Kidney glomerular epithelial cell (primary cell): ENCODE measurements around the gene FBXL22.

Experiments
- DNase-seq: peaks from one replicate; lab custom pipeline; 2025; lab: John Stamatoyannopoulos, UW

Gene FBXL22, protein sequence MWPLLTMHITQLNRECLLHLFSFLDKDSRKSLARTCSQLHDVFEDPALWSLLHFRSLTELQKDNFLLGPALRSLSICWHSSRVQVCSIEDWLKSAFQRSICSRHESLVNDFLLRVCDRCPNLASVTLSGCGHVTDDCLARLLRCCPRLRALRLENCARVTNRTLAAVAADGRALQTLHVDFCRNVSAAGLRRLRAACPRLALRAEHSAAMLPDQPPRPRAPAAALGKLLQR

DNA sequence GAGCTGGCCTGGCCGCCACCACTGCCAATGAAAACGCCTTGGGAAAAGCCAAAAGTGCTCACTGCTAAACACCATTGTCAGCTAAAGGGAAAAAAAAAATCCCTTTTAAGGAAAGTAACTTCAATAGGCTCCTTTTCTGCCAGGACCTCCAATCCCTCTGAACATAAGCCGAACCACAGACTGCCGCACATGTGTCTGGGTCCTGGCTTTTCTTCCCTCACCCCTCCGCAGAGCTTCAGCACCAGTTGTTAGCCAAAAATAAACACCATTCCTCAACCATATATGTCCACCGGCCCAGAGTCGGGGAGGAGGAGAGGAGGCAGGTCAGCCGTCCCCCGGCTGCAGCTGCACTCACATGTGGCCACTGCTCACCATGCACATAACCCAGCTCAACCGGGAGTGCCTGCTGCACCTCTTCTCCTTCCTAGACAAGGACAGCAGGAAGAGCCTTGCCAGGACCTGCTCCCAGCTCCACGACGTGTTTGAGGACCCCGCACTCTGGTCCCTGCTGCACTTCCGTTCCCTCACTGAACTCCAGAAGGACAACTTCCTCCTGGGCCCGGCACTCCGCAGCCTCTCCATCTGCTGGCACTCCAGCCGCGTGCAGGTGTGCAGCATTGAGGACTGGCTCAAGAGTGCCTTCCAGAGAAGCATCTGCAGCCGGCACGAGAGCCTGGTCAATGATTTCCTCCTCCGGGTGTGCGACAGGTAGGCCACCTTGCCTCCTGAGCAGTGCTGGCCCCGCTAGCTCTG, at the start of gene FBXL22:
TSS of gene FBXL22 (plus strand) at position 350 of the 753 bp plus-strand sequence. CDS start at position 356, 6 bp downstream.
- no peak for DNase-seq

DNA sequence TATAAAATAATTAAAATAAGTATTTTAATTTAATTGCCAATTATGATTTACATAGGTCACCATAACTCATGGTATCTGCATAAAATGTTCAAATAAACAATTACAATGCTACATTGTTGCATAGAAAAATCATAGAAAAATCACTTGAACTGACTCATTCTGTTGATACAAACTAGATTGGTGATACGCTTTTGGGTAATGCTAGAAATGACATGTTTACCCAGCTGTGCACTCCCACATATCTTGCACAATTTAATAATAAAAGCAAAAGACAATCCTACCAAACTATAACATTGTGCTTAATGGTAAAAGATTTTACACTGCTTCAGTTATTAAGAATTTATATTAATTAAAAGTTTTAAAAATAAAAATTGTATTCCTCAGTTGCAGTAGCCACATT, 45.8 kb upstream of the FBXL22 start:
- no peak for DNase-seq

DNA sequence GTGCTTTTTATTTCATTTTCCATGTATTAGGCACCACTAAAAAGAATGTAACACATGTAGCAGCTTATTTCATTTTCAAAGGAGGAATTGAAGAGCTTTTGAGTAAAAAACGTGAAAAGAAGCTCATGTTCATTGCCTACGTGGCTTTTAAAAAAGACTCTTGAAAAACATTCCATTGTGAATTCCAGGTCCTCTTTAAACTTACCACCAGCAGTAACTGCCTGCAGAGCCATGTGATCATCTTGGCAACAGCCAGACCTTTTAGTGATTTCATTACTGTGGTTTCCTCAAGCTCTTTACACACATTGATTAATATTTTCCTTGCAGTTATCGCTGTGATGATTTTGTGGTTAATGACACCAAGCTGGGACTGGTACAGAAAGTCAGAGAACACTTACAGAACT, 43.8 kb upstream of the FBXL22 start:
- DNase-seq, result peak; percentile 98

DNA sequence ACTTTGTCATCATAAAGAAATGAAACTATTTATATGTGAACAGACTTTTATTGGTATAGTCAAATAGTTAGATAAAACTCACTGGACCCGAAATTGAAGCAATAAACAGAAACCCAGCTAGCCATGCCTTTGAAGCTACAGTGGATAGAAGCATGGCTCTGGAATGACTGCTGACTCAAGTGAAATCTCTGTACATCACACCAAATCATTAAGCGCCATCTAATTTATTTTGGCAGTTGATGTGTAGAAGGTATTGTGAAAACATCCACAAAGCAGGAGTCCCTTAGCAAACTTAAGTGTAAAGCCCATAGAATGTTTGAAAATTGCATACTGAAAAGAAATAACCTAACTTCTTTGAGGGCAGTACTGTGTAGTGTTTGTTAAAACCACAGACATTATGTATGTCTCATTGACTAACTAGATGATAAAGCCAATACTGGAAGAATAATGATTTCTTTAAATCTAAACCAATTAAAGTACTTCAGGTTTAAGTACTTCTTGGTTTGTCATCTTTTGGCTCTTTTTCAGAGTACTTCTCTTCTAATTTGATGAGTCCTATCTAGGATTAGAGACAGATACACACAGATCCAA, 42.8 kb upstream of the FBXL22 start:
- DNase-seq, result peak; percentile 47

DNA sequence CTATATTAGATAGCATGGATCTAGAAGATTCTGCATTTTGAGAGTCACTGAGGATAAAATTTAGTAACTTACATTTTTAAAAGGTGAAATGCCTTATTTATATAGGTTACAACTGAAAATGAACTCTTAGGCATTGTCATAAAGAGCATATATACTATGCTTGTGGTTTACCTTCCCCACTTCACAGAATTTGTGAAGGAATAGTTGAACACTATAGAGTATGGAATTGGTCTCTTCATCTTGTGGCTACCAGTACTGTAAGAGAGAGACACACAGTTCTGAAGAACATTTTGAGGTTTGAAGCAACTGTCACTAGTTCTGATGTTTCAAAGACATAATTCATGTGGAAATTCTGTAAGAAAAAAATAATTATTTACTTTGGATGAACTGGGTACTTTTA, 41.7 kb upstream of the FBXL22 start:
- DNase-seq, result no peak

DNA sequence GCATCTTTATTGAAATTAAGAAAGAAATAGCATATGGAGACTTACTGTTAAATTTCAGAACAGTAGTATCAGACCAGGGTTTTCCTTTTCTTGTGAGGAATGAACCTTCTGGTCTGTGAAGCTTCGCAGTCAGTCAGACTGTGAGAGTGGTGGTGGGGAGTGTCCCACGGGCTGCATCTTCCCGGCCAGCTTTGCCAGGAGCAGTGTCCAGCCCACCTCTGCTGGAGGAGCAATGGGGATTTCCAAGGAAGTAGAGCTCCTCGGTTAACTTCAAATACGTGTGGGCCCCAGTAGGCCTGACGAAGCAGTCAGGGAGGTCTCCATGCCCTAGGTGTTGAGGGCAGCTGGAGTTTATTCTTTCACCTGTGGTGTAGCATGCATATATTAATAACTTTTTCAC, 40.9 kb upstream of the FBXL22 start:
- peak; percentile 64 for DNase-seq

DNA sequence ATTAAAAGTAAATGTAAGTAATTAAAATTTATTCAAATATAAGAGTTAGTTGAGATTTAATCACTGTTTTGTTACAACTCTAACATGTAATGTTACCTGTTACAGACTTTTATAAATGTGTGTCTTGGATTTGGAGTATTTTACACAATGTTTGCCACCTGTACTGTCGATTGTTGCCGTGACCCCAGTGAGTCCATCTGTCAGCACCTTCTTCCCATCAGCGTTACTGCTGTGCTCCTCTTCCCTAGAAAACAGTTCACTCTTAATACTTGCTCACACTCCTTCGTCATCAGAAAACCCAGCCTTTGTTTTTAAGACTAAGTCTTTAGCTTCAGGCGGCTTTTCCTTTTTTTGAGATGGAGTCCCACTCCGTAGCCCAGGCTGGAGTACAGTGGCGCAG, 40.5 kb upstream of the FBXL22 start:
- no peak for DNase-seq

DNA sequence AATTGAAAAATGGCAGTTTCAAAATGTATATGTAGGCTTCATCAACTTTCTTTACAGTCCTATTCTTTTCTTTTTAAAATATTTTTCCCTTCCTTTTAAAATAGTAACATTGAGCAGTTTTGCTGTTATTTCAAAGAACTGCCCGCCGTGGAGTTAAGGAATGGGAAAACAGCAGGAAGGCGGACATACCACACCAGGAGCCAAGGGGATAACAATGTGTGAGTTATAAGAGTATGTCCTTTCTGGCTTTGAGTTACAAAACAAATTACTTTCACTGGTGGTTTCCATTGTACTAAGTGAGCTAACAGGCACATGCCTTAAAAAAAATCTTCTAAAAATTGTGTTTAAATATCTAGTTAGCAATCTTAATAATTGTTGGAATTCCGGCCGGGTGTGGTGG, 37.4 kb upstream of the FBXL22 start:
- no peak for DNase-seq

DNA sequence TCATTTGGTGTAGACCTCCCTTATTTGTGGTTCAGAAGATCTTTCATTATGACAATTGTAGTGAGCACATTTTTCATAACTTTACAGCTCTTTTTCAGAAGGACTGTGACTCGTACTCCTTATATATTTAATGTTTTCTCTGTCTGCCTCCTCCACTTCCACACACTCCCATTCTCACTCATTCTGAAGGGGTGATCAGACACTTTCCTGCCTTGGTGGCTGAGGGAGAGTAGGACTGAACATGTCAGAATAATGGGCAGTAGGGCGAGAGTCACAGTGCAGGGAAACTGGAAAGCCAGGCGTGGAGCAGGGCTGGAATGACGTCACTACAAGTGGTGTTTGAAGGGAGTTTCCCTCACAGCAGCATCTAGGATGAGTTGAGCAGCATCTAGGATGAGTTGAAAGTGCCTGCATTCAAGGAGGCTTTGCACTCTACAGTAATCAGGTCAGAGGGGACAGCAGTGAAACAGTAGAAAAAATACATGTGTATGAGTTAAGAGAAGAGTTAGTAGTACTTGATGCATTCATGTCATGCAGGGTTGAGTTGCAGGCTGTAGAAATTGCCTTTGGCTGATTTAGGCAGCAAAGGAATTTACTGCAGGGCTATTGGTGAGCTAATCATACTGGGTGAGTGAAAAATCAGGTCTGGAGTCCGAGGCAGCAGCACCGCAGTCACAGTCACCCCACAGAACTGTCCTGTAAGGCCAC, 36.3 kb upstream of the FBXL22 start:
- no peak for DNase-seq

DNA sequence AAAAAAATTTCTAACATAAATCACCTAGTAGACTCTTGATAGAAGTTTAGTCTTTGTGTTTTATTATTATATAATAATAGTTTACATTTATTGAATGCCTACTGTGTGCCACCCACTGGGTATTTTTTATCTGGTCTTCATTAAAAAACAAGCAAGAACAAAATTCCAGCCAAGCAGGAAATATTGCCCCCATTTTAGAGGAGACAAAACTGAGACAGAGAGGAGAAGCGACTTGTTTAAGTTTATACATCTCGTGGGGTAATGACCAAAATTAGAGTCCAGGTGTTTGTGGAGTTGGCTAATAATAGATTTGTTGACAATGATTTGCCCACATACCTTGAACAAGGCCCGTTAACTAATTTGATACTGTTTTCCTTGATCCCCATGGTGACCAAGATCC, 33.1 kb upstream of the FBXL22 start:
- no peak for DNase-seq

DNA sequence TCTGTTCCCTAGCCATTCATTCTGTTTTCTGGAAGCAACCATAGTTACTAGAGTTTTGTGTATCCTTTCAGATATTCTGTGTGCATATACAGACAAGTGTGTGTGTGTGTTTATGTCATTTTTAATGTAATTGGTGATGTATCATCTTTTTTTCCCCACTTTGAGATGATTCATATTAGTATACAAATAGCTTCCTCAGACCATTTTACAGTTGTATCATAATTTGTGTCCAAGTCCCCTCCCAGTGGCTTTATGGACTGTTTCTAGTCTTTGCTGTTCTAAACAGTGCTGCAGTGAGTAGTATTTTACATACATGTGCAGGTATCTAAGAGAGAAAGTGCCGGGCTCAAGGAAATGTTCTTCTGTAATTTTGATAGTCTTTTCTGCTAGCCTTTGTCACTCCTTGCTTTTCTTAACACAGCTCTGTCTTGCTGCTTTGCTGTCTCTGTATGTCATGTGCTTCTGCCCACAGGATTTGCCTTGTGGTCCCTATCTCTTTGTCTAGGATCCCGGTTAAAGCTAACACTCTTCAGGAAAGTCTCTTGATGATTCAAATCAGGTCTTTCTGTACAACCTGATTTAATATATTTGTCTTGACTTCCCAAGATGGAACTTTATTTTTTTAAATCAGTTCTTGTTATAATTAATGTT, 31.5 kb upstream of the FBXL22 start:
- DNase-seq, result no peak

DNA sequence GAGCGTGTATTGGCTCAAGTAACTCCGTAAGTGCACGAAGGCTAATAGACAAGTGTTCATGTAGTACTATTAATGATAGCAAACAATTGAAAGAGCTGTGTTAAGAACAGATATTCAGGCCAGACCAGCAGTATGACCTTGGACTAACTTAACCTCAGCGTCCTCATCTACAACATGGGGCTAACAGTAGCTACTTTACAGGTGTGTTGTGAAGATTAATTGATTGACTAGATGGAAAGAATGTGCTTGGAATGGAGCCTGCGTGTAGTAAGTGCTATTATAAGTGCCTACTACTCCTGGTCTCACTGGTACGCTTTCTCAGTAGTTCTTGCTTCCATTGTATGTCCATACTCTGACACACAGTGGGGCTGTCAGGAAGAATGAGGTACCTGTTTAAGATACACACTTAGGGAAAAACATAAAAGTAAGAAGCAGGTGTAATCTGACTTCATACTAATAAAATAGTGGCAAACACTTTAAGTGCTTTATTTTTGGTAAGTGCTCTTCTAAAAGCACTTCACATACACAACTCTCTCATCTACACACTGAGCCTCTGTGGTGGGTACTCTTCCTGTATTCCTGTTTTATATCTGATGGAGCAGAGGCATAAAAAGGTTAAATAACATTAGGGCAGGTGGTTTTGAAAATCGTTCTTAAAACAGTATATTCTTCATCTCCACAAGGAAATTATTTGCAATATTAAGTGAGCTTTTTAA, 24.3 kb upstream of the FBXL22 start:
- DNase-seq, result no peak

DNA sequence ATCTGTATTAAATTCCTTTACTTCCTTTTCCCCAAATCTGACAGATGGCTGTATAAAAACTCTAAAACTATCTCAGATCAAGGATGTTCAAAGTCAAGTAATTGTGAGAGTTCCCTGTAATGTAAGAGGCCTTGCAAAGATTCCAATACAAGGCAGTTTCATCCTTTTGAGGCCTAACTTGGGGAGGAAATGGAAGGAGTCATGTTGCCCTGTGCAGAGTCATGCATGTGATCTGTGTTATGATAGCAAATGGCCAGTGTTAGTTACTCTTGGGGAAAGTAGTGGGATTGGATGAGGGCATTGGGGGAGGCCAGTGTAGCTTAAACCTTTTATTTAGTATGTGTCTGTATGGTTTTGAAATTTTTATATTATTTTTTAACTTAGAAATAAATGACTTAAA, 23.7 kb upstream of the FBXL22 start:
- DNase-seq, result no peak

DNA sequence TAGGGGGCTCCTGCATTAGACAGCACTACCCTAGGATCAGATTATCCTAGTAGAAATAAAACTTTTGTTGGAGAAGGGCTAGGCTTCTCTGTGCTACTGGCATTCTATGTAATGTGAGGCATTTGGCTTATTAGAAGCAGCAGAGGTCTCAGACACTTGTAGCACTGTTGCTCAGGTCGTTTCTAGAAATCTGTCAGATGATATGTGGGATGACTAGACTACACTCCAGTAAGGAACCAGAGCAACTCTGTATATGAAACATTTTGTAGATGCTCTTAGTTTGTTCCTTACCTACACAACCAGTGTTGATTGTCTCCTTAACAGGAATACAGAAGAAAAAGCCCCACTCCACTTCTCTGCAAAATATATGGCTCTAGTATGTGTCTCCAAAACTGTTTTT, 21.9 kb upstream of the FBXL22 start:
- no peak for DNase-seq

DNA sequence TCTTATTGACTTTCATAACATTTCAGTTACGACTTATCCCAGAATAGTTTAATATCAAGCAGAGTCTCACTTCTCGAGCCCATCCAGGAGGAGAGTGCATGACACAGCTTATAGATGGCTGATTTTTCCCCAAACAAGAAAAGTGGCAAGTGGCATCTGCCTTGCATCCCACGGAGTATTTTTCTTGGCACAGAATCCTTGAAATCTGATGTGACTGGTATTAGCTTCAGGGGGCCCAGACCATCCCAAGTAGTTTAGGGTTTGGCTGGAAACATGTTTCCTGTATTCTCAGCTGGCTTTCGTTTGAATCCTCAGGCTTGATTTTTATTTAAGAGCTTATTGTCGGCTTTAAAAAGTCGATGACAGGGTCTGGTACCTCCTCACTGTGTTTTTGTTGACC, 20.7 kb upstream of the FBXL22 start:
- DNase-seq, result no peak

DNA sequence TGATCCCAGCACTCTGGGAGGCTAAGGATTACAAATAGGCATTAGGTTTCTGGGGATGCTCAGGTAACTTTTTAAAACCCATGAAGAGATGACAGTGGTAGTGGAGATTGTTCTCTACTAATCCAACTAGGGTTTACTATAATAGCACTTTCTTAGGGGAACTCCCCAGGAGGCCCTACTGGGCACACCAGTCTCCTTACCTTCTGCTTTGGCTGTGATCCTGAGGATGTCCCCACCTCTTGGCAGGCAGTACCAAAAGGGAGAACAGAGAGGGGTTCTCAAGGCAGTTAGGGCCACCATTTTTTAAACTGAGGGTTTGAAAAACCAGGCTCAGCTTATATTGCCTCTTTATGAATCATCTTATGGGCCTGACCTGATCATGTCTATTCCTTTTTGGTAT, 15.0 kb upstream of the FBXL22 start:
- DNase-seq, result no peak

DNA sequence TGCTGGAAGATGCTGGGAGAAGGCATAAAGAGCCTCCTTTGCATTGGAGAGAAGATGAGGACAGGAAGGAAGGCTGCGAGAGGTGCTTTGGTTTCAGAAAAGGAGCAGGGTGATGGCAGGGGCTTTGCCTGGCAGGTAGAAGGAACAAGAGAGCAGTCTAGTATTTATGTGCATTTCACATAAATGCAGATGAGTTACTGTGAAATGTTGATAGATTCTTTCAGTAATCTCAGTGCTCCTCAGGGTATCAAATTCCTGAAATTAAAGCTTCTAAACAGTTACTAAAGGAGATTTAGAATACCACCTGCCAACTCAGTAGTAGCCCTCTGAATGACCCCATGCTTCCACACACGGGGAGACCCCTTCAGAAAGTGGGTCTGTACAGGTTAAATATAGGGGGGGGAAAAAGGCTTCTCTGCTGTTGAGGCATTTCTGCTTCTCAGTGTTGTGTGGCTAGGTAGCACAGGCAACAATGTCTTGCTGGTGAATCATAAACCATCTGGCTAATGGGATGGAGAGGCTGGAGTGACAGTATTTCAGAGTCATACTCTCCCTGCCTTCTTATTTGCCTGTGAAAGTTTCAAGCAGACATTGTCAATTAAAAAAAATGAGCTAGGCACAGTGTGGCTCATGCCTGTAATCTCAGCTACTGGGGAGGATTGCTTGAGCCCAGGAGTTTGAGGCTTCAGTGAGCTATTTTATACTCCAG, 14.3 kb upstream of the FBXL22 start:
- peak; percentile 91 for DNase-seq

DNA sequence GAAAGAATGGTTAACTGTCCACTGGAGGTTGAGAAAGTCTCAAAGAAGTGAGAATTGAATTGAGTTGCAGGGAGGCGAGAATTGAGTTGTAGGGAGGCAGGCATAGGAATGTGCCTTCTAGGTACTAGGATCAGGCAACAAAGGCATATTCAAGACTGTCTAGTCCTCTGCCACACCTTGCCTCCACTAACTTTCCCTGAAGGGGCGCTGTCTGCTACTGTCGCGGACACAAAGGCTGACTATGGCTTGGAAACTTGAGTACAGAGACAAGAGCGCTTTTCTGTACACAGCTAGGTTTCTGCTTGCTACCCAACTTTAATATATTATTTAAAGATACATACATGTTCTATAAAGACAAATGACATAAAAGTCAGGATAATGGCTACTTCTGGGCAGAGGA, 10.4 kb upstream of the FBXL22 start:
- no peak for DNase-seq

DNA sequence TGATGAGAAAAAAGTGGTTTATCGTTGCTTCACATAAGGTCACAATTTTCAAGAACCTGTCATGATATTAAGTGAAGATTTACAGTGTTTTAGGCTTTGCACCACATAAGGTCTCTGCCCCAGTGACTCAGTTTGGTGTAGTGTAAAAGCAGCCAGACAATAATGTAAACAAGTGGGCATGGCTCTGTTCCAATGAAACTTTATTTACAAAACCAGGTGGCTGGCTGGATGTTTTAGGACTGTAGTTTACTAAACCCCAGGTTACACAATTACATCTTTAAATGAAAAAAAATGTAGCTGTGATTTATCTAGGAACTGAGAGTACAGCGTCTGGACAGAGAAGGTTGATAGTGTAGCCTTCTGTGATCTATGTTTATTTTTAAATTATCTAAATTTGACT, 9.7 kb upstream of the FBXL22 start:
- DNase-seq, result no peak

DNA sequence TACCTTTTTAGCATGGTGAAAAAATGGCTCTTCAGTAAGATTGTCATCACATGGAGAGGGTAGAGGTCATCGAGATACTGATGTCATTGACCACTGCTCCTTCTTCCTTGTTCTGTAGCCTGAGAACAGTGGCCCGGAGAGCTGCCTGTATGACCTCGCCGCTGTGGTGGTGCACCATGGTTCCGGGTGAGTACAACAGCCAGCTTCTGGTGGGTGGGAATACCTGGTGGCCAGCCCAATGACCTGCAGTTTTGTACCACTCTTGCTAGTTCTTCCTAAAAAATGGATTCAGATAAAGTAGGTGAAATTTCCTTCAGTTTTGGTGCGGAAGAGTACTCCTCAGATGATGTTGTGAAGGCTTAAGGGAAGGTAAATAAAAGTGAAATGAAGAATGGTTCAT, 8.4 kb upstream of the FBXL22 start:
- DNase-seq, result no peak
